NCI-H345 (cell line): ENCODE results near the gene DCUN1D1.

Experiments
- DNase-seq: peaks from one replicate; lab custom pipeline; 2025; lab: John Stamatoyannopoulos, UW

Gene DCUN1D1

DNA sequence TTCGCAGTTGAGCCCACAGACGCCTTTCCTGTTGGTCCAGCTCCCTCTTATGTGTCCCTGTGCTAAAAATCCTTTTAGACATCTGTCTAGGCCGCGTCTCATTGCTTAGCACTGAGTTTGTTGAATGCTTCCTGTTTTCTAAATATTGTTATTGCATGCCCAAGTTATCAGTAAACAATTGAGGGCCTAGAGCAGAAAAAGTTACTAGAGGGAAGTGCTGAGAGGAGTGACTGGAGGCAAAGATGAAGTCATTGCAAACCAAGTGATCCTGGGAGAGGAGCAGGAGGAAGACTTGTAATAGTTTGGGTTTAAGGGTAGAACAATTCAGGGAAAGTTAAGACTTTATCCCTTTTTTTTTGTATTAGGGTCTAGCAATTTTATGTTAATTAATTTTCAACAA, 88.1 kb downstream of the DCUN1D1 start:
- no peak for DNase-seq

DNA sequence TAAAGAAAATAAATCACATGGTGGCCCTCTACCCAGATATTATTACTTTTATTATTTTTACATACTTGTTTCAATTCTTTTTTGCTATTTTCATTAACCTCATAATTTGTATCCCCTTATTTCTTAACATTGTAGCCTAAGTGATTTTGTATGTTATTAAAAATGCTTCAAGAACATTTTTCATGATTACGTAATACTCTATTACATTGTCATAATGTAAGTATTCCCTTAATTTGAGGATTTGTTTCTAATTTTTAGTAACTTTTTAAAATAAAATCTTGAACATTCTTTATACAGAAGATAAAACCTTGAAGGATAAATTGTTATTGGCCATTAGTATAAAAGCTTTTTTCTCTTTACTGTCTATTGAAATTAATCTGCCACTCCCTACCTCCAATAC, 89.0 kb downstream of the DCUN1D1 start:
- DNase-seq, result no peak

DNA sequence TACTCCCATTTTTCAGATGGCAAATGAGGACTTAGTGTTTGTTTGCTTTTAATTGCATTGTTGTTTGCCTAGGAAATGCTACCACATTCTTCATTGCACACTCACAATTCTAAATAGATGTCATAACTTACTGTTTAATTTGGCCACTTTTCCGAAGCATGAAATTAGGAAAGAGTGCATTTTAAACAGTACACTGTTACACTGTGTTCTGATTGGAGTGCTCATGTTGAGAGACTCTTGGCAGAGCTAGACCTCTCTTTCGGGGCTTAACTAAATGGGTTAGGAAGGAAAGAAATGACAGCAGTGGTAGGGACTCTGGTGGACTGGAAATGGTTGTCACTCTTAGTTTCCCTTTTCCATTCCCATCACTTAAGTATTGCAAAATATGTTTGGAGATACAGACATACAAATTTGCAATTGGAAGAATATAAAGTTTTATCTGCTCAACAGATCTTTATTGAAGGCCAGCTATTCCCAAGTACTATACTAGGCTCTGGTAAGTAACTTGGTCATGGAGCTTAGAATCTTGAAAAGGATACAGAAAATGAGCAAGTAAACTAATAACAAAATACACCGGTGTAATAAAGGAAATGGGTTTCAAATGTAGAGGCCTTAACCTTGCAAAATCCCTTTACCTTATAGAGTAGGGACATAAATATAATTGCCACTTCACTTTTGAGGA, 90.2 kb downstream of the DCUN1D1 start:
- no peak for DNase-seq
